ENCODE data around the gene NRXN2. TPM values are rescaled to one million over a fixed set of nuclear protein-coding genes. Genes with fewer than 3 reads are reported as not detected.

NRXN2 gene
- total RNA-seq, 1 donor from 2014 or later: 0.72 TPM

DNA sequence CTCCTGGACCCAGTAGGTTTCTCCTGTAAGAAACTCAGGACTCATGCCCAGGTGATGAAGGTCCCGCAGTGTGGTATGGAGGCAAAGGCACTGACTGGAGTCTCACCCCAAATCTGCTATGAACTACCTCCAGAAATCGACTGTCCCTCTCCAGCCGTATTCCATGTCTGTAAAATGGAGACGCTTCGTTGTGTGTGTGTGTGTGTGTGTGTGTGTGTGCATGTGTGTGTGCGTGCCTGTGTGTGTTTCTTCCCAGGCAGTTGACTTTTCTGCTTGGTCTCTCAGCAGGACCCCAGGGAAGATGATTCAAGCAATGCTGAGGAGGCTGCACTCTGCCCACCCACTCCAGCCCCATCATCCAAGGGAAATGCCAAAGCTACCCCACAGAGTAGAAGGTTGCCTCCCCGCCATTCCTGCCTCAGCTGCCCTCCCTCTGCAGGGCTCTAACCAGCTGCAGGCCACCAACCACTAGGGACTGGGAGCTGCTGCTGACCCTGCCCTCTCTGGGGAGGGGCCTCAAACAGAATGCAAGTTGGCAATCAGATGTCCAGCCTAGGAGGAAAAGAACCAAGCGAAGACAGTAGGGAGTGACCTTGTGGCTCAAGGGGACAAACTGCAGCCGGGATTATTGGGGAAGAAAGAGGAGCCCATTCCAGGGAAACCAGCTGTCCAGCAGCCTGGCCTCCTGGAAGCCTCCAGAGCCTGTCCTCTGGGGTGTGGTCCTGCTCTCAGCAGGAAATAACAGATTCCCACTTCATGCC, 75.8 kb downstream of the NRXN2 start:
- no peak overlapping the region for H3K4me3 ChIP-seq
- TF ChIP-seq, protein P1, sequence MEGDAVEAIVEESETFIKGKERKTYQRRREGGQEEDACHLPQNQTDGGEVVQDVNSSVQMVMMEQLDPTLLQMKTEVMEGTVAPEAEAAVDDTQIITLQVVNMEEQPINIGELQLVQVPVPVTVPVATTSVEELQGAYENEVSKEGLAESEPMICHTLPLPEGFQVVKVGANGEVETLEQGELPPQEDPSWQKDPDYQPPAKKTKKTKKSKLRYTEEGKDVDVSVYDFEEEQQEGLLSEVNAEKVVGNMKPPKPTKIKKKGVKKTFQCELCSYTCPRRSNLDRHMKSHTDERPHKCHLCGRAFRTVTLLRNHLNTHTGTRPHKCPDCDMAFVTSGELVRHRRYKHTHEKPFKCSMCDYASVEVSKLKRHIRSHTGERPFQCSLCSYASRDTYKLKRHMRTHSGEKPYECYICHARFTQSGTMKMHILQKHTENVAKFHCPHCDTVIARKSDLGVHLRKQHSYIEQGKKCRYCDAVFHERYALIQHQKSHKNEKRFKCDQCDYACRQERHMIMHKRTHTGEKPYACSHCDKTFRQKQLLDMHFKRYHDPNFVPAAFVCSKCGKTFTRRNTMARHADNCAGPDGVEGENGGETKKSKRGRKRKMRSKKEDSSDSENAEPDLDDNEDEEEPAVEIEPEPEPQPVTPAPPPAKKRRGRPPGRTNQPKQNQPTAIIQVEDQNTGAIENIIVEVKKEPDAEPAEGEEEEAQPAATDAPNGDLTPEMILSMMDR (IDR thresholded peaks at IDR 0.05): no peak
- H3K27me3 ChIP-seq: peaks cover 20% of the 10 kb centered on the region
- no peak overlapping the region for H3K27ac ChIP-seq
- intact Hi-C loops (cut with DNase I): no loop called here
- ATAC-seq (no peak), DNase-seq (no peak)
- no peaks in the 10 kb centered on the region for H3K4me1 ChIP-seq
- H3K36me3 ChIP-seq: no peaks in the 10 kb centered on the region
- H3K9me3 ChIP-seq: no peaks in the 10 kb centered on the region

DNA sequence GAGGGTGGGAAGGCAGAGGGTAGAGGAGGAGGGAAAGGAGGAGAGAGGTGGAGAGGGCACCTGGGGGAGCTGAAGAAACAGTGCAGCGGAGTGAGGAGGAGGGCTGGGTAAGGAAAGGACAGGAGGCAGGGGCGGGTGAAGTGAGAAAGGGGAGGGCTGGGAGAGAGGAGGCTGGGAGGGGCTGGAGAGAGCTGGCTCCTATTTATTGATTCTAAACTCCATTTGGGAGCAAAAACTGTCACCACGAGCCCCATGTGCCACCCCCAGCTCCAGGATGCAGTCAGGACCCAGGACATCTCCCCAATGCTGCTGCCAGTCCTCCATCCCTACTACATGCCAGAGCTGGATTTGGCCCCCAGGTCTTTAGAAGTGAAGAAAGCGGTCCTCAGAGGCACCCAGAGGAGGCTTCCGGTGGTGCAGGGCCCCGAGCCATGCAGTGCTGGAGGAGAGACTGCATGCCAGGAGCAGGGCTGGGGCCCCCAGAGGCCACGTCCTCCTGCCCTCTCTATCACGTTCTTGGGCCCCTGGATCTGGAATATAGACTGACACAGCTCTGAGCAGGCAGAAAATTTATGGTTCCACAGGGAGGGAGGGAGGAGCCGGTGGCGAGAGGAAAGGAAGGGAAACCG, 78.2 kb downstream of the NRXN2 start:
- Histone ChIP-seq H3K27me3 (peaks cover 44% of the 10 kb centered on the region), H3K4me3 (no peak overlapping the region), H3K36me3 (no peaks in the 10 kb centered on the region), H3K9me3 (no peaks in the 10 kb centered on the region), H3K27ac (no peak overlapping the region), H3K4me1 (no peaks in the 10 kb centered on the region)
- intact Hi-C loops (cut with DNase I): no loop called here
- ATAC-seq: no peak
- no peak for DNase-seq
- TF ChIP-seq, protein P1 (IDR thresholded peaks at IDR 0.05): no peak

DNA sequence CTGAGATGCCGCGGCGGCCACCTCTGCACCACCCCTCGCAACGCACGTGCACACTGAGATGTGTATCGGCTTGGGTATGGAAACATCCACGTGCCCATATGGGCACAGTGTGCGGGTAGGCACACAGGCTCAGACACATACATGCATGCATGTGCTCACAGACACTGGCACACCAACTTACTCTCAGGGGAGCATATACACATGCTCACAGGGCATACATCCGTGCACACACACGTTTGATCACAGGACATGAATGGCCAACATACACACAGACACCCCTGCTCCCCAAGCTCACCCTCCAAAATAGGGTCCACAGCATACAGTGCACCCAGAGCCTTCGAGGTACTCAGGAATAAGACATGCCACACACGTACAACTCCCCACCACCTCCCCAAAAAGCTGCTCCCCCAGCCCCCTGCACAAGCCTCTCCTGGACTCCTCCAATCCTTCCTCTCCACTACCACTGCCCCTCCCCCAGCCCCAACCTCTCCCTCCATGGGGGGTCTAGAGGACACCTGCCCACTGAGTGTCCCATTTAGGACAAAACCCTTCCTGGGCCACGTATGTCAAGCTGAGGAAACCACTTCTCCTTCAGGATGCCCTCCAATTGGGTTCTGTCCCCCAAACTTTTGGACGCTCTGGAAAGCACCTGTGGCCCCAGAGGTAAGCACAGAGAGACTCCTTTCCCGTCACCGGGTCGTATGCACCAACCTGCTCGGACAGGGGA, 78.9 kb downstream of the NRXN2 start:
- intact Hi-C loops (cut with DNase I): no loop called here
- TF ChIP-seq, protein P1 (IDR thresholded peaks at IDR 0.05): no peak
- Histone ChIP-seq H3K4me3 (no peak overlapping the region), H3K9me3 (no peaks in the 10 kb centered on the region), H3K27ac (no peak overlapping the region), H3K4me1 (no peaks in the 10 kb centered on the region), H3K36me3 (no peaks in the 10 kb centered on the region), H3K27me3 (peaks cover 47% of the 10 kb centered on the region)
- ATAC-seq: no peak
- no peak for DNase-seq

DNA sequence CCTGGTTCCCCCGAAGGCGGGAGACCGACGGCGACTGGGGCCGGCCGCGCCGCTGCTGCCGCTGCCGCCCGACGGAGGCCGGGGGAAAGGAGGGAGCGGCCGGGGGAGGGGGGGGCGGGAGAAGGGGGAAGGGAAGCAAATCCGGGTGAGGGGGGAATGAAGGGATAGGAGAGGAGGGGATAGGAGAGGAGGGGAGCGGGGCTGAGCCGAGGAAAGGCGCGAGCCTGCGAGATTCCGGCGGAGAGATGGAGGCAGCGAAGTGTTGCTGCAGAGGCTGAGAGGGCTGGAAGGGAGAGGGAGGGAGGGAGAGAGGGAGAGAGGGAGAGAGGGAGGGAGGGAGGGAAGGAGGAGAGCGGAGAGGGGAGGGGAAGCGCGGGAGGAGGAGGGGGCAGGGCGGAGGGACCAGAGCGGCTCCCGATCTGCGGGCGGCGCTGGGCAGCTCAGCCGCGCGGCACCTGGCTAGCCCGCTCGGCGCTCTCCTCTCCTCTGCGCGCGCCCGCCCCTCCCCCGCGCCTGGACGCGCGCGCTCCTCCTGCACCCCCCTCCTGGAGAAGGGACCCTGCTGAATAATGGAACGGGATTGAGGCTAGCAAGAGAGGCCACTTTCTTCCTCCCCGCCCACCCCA, 79.6 kb downstream of the NRXN2 start:
- Histone ChIP-seq H3K27me3 (peaks cover 50% of the 10 kb centered on the region), H3K9me3 (no peaks in the 10 kb centered on the region), H3K36me3 (no peaks in the 10 kb centered on the region), H3K4me1 (no peaks in the 10 kb centered on the region), H3K4me3 (no peak overlapping the region), H3K27ac (no peak overlapping the region)
- no peak for ATAC-seq
- no peak for DNase-seq
- intact Hi-C loops (cut with DNase I): no loop called here
- TF ChIP-seq, protein P1 (IDR thresholded peaks at IDR 0.05): no peak

DNA sequence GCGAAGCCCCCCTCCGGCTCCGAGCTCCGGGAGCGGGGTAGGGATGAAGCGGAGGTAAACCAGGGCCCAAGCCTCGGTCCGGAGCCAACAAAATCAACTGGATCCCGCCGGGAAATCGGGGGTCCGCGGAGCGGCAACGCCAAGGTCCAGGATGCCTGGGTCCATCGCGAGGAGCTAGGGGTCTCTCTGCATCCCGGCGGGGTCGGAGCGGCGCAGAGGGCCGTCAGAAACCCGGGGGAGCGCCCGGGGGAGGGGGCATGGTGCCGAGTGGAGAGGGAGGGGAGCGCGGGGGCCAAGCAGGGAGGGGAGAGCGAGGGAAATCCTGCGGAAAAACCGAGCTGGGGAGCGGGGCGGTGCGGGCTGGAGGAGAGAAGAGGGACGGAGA, 80.1 kb downstream of the NRXN2 start:
- no peak overlapping the region for H3K27ac ChIP-seq
- H3K27me3 ChIP-seq: peaks cover 55% of the 10 kb centered on the region
- no peaks in the 10 kb centered on the region for H3K36me3 ChIP-seq
- no peaks in the 10 kb centered on the region for H3K4me1 ChIP-seq
- H3K9me3 ChIP-seq: no peaks in the 10 kb centered on the region
- TF ChIP-seq, protein P1 (IDR thresholded peaks at IDR 0.05): no peak
- DNase-seq (no peak), ATAC-seq (no peak)
- intact Hi-C loops (cut with DNase I): no loop called here
- no peak overlapping the region for H3K4me3 ChIP-seq
